ENCODE measurements around the gene DNAH8. TPM values are rescaled to one million over a fixed set of nuclear protein-coding genes. Genes with fewer than 3 reads are reported as not detected.

Gene DNAH8
- total RNA-seq, 1 donor from 2014 or later: 0.32 TPM

GRCh38 chr6:38944655-38945279 is 229.7 kb downstream of the DNAH8 start:
- intact Hi-C loops (cut with micrococcal nuclease): no loop called here

- intact Hi-C loops (cut with micrococcal nuclease): no loop called here
These were observed 240.8 kb downstream of the DNAH8 start for GRCh38 chr6:38955861-38956260.

GRCh38 chr6:38957426-38957825 is 242.3 kb downstream of the DNAH8 start:
- intact Hi-C loops (cut with micrococcal nuclease): no loop called here

- intact Hi-C loops (cut with micrococcal nuclease): no loop called here
These were observed 244.0 kb downstream of the DNAH8 start for GRCh38 chr6:38959138-38959537.

GRCh38 chr6:38968702-38969149 is 253.6 kb downstream of the DNAH8 start:
- intact Hi-C loops (cut with micrococcal nuclease): no loop called here

GRCh38 chr6:38973178-38974057 is 258.3 kb downstream of the DNAH8 start:
- intact Hi-C loops (cut with micrococcal nuclease): no loop called here

GRCh38 chr6:38974389-38975151 is 259.5 kb downstream of the DNAH8 start:
- intact Hi-C loops (cut with micrococcal nuclease): no loop called here

- intact Hi-C loops (cut with micrococcal nuclease): no loop called here
These were observed 260.5 kb downstream of the DNAH8 start for GRCh38 chr6:38975621-38976049.

- intact Hi-C loops (cut with micrococcal nuclease): no loop called here
These were observed 260.9 kb downstream of the DNAH8 start for GRCh38 chr6:38976051-38976450.

- intact Hi-C loops (cut with micrococcal nuclease): no loop called here
These were observed 261.8 kb downstream of the DNAH8 start for GRCh38 chr6:38976801-38977500.

GRCh38 chr6:38978139-38978704 is 263.1 kb downstream of the DNAH8 start:
- intact Hi-C loops (cut with micrococcal nuclease): no loop called here

GRCh38 chr6:38982470-38982869 is 267.4 kb downstream of the DNAH8 start:
- intact Hi-C loops (cut with micrococcal nuclease): no loop called here

GRCh38 chr6:38984723-38985122 is 269.6 kb downstream of the DNAH8 start:
- intact Hi-C loops (cut with micrococcal nuclease): no loop called here

- intact Hi-C loops (cut with micrococcal nuclease): no loop called here
These were observed 270.7 kb downstream of the DNAH8 start for GRCh38 chr6:38985839-38986238.

- intact Hi-C loops (cut with micrococcal nuclease): no loop called here
These were observed 272.4 kb downstream of the DNAH8 start for GRCh38 chr6:38987503-38987902.

- intact Hi-C loops (cut with micrococcal nuclease): no loop called here
These were observed 273.8 kb downstream of the DNAH8 start for GRCh38 chr6:38988736-38989449.

GRCh38 chr6:38990475-38990874 is 275.4 kb downstream of the DNAH8 start:
- intact Hi-C loops (cut with micrococcal nuclease): loop anchor here (10.0 kb wide), 1 partner anchor 314 kb away; no protein-coding TSS in a partner anchor

- intact Hi-C loops (cut with micrococcal nuclease): loop anchor here (10.0 kb wide), 1 partner anchor 308 kb away; no protein-coding TSS in a partner anchor
These were observed 281.6 kb downstream of the DNAH8 start for GRCh38 chr6:38996676-38997075.

GRCh38 chr6:38997128-38997761 is 282.1 kb downstream of the DNAH8 start:
- intact Hi-C loops (cut with micrococcal nuclease): loop anchor here (10.0 kb wide), 1 partner anchor 308 kb away; no protein-coding TSS in a partner anchor

Measured in T-helper 2 cell treated with Interferon-gamma antibody and Interleukin-4, amounts not matched to agents 100 ng/mL and 5 ng/mL, for 36 hours (primary cell).